Right atrium auricular region (tissue), 2 donors: ENCODE results near the gene CS. TPM values are rescaled to one million over a fixed set of nuclear protein-coding genes. Genes with fewer than 3 reads are reported as not detected.
"Not testable (repeated sequence)": the region's sequence is repeated elsewhere in the genome, so short reads cannot be mapped to it uniquely, and the experiment has no call there.

ENCODE experiments used
- DNase-seq: peaks from one replicate; pipeline ENCODE4 v3.0.0-alpha.2; 2019; ENCODE audit warnings: low spot score
- H3K27ac ChIP-seq, 2 donors: fragments of 200-600 bp; sonication (generic); 1 replicate in 1 of 2; 2 replicates in 1 of 2; pipeline ENCODE4 v1.5.1; 2016 to 2019
- H3K27me3 ChIP-seq, 2 donors: fragments of 200-600 bp; sonication (generic); one replicate each; pipeline versions ENCODE4 v1.5.1 to v1.6.0; 2017 to 2019
- H3K36me3 ChIP-seq: fragments of 200-600 bp; sonication (generic); one replicate; pipeline ENCODE4 v1.5.1; 2016
- H3K4me1 ChIP-seq, 2 donors: fragments of 200-600 bp; sonication (generic); one replicate each; pipeline versions ENCODE4 v1.5.1 to v1.6.0; 2017 to 2019
- H3K4me3 ChIP-seq, 2 donors: fragments of 200-600 bp; sonication (generic); 1 replicate in 1 of 2; 2 replicates in 1 of 2; pipeline ENCODE4 v1.5.1; 2017 to 2019; ENCODE audit warnings: mild to moderate bottlenecking in 1 of 2, moderate library complexity in 1 of 2
- H3K9me3 ChIP-seq, 2 donors: fragments of 200-600 bp; sonication (generic); one replicate each; pipeline ENCODE4 v1.5.1; 2019
- CTCF ChIP-seq, 2 donors: fragments of 200-600 bp; sonication (generic); IDR thresholded peaks; one replicate each; pipeline ENCODE4 v1.5.1; 2019; ENCODE audit warnings: antibody characterized with exemption in 2 of 2
- total RNA-seq, 2 donors: library from RNA; depleted of rRNA; stranded (reverse); fragments of >200 nt; gene quantifications; one replicate each; pipeline ENCODE4 v1.1.0, GENCODE V29; 2016

Gene CS
- total RNA-seq, 2 donors from 2014 or later = 236 to 513 TPM

- Histone ChIP-seq H3K27me3 (no peaks in the 10 kb centered on the region), H3K4me1 (peaks cover 0 to 65% of the 10 kb centered on the region in 2 donors), H3K9me3 (no peaks in the 10 kb centered on the region), H3K4me3 (no peak overlapping the region), H3K36me3 (peaks cover 13% of the 10 kb centered on the region), H3K27ac (no peak overlapping the region)
- no peak for TF ChIP-seq CTCF (IDR thresholded peaks at IDR 0.05)
- DNase-seq = no peak
Observed at GRCh38 chr12:56296295-56296694, 3.8 kb downstream of the CS start.

- Histone ChIP-seq H3K9me3 (no peaks in the 10 kb centered on the region), H3K27ac (no peak overlapping the region), H3K4me3 (no peak overlapping the region), H3K36me3 (peaks cover 19% of the 10 kb centered on the region), H3K4me1 (peaks cover 0 to 58% of the 10 kb centered on the region in 2 donors), H3K27me3 (no peaks in the 10 kb centered on the region)
- no peak for DNase-seq
- TF ChIP-seq CTCF (IDR thresholded peaks at IDR 0.05) = no peak
Observed at GRCh38 chr12:56293795-56294194, 6.3 kb downstream of the CS start.

- Histone ChIP-seq H3K27ac (no peak overlapping the region), H3K9me3 (no peaks in the 10 kb centered on the region), H3K4me3 (no peak overlapping the region), H3K36me3 (peaks cover 31% of the 10 kb centered on the region), H3K27me3 (no peaks in the 10 kb centered on the region), H3K4me1 (peaks cover 0 to 38% of the 10 kb centered on the region in 2 donors)
- TF ChIP-seq CTCF (IDR thresholded peaks at IDR 0.05) = no peak
- DNase-seq = no peak
Observed at GRCh38 chr12:56288705-56289387, 11.3 kb downstream of the CS start.

- H3K27me3 ChIP-seq = no peaks in the 10 kb centered on the region
- peaks cover 52% of the 10 kb centered on the region for H3K36me3 ChIP-seq
- H3K9me3 ChIP-seq = no peaks in the 10 kb centered on the region
- DNase-seq = no peak
- no peak overlapping the region for H3K4me3 ChIP-seq
- peaks cover 0 to 20% of the 10 kb centered on the region in 2 donors for H3K4me1 ChIP-seq
- no peak overlapping the region for H3K27ac ChIP-seq
- TF ChIP-seq CTCF (IDR thresholded peaks at IDR 0.05) = no peak
Observed at GRCh38 chr12:56286044-56286830, 13.9 kb downstream of the CS start.

GRCh38 chr12:56284263-56284662 lies 15.9 kb downstream of the CS start:
- not testable (repeated sequence) for H3K27ac ChIP-seq, H3K27me3 ChIP-seq, H3K4me3 ChIP-seq, H3K9me3 ChIP-seq, DNase-seq
- peaks cover 65% of the 10 kb centered on the region for H3K36me3 ChIP-seq
- peaks cover 0 to 18% of the 10 kb centered on the region in 2 donors for H3K4me1 ChIP-seq

- H3K36me3 ChIP-seq = peaks cover 82% of the 10 kb centered on the region
- no peak overlapping the region for H3K4me3 ChIP-seq
- no peak overlapping the region for H3K27ac ChIP-seq
- DNase-seq = no peak
- H3K9me3 ChIP-seq = no peaks in the 10 kb centered on the region
- TF ChIP-seq CTCF (IDR thresholded peaks at IDR 0.05) = no peak
- peaks cover 0 to 14% of the 10 kb centered on the region in 2 donors for H3K4me1 ChIP-seq
- H3K27me3 ChIP-seq = no peaks in the 10 kb centered on the region
Observed at GRCh38 chr12:56282579-56282978, 17.6 kb downstream of the CS start.
